ENCODE data around the gene CLK3. TPM values are rescaled to one million over a fixed set of nuclear protein-coding genes. Genes with fewer than 3 reads are reported as not detected.
A peak's percentile ranks its signal among the peaks of the same experiment; 100 is the strongest.

The CLK3 gene
- total RNA-seq, 1 donor from 2014 or later: 83.0 TPM

DNA sequence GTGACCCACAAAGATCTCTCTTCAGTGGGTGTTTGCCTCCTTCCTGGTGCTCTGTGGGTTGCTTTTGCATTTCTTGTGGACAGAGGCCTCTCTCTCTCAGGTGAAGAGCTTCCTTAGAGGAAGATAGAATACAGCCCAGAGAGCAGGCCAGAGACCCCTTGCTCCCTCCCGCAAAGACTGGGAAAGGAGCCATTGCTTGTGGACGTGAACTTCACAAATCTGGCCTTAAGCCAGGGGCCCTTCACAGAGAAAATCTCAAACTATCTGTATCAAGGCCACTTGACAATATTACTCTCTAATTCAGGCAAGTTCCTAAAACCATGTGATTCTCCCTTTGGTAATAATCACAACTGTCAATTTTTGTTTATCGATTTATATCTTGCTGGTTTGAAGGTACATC, 30.4 kb upstream of the CLK3 start:
- H3K4me3 Mint-ChIP-seq: no peak overlapping the region
- H3K4me1 Mint-ChIP-seq: peaks cover 39% of the 10 kb centered on the region
- DNase-seq (ENCODE audit: low spot score in 2 of 2, unreplicated experiment in 2 of 2): no peak
- TF ChIP-seq, protein P1, sequence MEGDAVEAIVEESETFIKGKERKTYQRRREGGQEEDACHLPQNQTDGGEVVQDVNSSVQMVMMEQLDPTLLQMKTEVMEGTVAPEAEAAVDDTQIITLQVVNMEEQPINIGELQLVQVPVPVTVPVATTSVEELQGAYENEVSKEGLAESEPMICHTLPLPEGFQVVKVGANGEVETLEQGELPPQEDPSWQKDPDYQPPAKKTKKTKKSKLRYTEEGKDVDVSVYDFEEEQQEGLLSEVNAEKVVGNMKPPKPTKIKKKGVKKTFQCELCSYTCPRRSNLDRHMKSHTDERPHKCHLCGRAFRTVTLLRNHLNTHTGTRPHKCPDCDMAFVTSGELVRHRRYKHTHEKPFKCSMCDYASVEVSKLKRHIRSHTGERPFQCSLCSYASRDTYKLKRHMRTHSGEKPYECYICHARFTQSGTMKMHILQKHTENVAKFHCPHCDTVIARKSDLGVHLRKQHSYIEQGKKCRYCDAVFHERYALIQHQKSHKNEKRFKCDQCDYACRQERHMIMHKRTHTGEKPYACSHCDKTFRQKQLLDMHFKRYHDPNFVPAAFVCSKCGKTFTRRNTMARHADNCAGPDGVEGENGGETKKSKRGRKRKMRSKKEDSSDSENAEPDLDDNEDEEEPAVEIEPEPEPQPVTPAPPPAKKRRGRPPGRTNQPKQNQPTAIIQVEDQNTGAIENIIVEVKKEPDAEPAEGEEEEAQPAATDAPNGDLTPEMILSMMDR (IDR thresholded peaks at IDR 0.05; ENCODE audit: unreplicated experiment): no peak
- no peaks in the 10 kb centered on the region for H3K27me3 Mint-ChIP-seq (ENCODE audit: low read depth)
- peak overlapping the region; percentile 21 for H3K27ac Mint-ChIP-seq
- H3K36me3 Mint-ChIP-seq: peaks cover 3% of the 10 kb centered on the region
- no peaks in the 10 kb centered on the region for H3K9me3 Mint-ChIP-seq

DNA sequence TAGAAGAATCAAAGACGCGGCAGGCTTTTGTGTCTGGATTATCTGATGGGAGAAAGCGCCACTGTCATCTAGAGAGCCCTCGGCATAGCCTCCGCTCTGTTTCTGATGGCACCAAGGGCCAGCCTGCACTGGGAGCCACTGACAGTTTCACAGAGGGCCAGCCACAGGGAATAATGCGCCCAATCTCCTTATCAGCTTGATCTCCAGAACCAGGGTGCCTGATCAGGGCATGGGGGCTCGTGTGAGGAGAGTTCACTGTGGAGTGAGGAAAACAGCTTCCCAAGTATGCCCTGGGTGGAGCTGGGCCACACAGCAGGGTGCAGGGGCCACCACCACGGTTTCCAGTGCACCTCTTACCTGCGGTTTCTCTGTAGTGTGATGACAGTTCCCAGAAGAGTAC, 29.8 kb upstream of the CLK3 start:
- DNase-seq (ENCODE audit: low spot score in 2 of 2, unreplicated experiment in 2 of 2): no peak
- no peak overlapping the region for H3K4me3 Mint-ChIP-seq
- H3K4me1 Mint-ChIP-seq: peaks cover 39% of the 10 kb centered on the region
- H3K27me3 Mint-ChIP-seq (ENCODE audit: low read depth): no peaks in the 10 kb centered on the region
- no peak overlapping the region for H3K27ac Mint-ChIP-seq
- H3K36me3 Mint-ChIP-seq: peaks cover 3% of the 10 kb centered on the region
- H3K9me3 Mint-ChIP-seq: no peaks in the 10 kb centered on the region
- TF ChIP-seq, protein P1 (IDR thresholded peaks at IDR 0.05; ENCODE audit: unreplicated experiment): no peak

DNA sequence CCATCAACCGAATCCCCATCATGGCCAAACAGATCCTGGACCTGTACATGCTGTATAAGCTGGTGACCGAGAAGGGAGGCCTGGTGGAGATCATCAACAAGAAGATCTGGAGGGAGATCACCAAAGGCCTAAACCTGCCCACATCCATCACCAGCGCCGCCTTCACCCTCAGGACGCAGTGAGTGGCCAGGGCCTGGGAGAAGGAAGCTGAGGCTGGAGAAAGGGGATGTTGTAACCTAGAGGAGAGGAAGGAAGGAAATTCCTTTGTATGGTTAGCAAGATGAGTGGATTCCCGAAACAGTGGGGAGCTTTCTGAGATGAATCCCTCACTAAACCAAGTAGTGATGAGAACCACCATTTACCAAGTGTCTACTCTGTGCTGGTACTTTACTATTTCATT, 25.8 kb upstream of the CLK3 start:
- no peak for DNase-seq (ENCODE audit: low spot score in 2 of 2, unreplicated experiment in 2 of 2)
- H3K27me3 Mint-ChIP-seq (ENCODE audit: low read depth): no peaks in the 10 kb centered on the region
- peaks cover 17% of the 10 kb centered on the region for H3K36me3 Mint-ChIP-seq
- H3K4me1 Mint-ChIP-seq: peaks cover 22% of the 10 kb centered on the region
- H3K27ac Mint-ChIP-seq: no peak overlapping the region
- H3K9me3 Mint-ChIP-seq: no peaks in the 10 kb centered on the region
- H3K4me3 Mint-ChIP-seq: no peak overlapping the region
- TF ChIP-seq, protein P1 (IDR thresholded peaks at IDR 0.05; ENCODE audit: unreplicated experiment): no peak

DNA sequence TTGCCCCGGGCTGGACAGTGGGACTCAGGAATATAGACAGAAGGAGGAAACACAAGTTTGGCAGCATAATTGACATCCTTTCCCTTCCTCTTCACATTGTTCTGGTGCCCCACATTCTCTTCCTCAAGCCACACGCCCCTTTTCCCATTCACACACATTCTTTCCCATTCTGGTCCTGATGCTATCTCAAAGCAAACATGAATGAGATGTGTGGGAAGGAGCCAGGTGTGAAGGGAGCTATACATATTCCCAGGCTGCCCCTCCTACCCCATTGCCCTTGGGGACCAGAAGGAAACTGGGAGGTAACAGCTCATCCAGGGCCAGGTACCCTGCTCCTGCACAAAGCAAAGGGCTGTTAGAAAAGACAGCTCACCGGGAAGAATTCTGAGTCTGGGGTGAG, 23.4 kb upstream of the CLK3 start:
- Mint-ChIP-seq H3K36me3 (peaks cover 21% of the 10 kb centered on the region), H3K4me3 (no peak overlapping the region), H3K9me3 (no peaks in the 10 kb centered on the region), H3K27ac (no peak overlapping the region), H3K27me3 (ENCODE audit: low read depth) (no peaks in the 10 kb centered on the region), H3K4me1 (peaks cover 11% of the 10 kb centered on the region)
- TF ChIP-seq, protein P1 (IDR thresholded peaks at IDR 0.05; ENCODE audit: unreplicated experiment): no peak
- no peak for DNase-seq (ENCODE audit: low spot score in 2 of 2, unreplicated experiment in 2 of 2)

DNA sequence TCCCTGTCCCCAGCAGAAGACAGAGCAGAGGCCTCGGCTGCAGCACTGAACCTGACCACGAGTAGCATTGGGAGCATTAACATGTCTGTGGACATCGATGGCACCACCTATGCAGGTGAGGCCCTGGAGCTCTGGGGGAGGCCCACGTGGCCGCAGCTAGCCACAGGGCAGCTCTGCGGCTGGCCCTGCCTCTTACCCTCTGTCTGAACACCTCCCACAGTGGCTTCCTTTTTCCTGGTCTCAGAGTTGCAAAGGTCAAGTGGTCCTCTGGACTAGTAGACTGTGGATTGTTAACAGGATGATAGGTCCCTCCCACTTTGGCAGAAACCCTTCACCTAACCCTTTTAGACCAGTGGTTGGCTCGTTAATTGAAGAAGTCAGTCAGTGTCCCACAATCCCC, 22.5 kb upstream of the CLK3 start:
- H3K27ac Mint-ChIP-seq: no peak overlapping the region
- H3K4me3 Mint-ChIP-seq: no peak overlapping the region
- H3K36me3 Mint-ChIP-seq: peaks cover 25% of the 10 kb centered on the region
- no peaks in the 10 kb centered on the region for H3K9me3 Mint-ChIP-seq
- peaks cover 14% of the 10 kb centered on the region for H3K4me1 Mint-ChIP-seq
- TF ChIP-seq, protein P1 (IDR thresholded peaks at IDR 0.05; ENCODE audit: unreplicated experiment): no peak
- H3K27me3 Mint-ChIP-seq (ENCODE audit: low read depth): no peaks in the 10 kb centered on the region
- DNase-seq (ENCODE audit: low spot score in 2 of 2, unreplicated experiment in 2 of 2): no peak

DNA sequence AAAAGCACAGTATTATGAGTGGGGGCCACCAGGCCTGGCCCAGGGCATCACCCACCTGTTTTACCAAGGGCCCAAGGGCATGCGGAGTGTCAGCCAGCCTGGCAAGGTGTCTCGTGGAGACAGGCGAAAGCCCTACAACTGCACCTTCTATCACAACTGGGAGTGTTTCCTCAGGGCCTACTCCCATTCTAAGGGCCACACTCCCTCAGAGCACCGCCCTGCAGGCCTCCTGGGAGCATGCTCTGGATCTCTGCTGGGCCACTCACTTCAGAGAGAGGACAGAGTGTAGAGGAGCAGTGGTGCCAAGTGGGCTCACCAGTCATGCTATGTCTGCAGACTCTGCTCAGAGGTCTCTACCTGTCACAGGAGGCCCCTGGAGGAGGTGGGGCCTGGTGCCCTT, 21.2 kb upstream of the CLK3 start:
- H3K27me3 Mint-ChIP-seq (ENCODE audit: low read depth): no peaks in the 10 kb centered on the region
- no peaks in the 10 kb centered on the region for H3K9me3 Mint-ChIP-seq
- H3K4me3 Mint-ChIP-seq: no peak overlapping the region
- no peak for DNase-seq (ENCODE audit: low spot score in 2 of 2, unreplicated experiment in 2 of 2)
- H3K36me3 Mint-ChIP-seq: peaks cover 30% of the 10 kb centered on the region
- no peak overlapping the region for H3K27ac Mint-ChIP-seq
- peaks cover 9% of the 10 kb centered on the region for H3K4me1 Mint-ChIP-seq
- TF ChIP-seq, protein P1 (IDR thresholded peaks at IDR 0.05; ENCODE audit: unreplicated experiment): no peak
